ENCODE data around the gene GALNT6.

GRCh38 chr12:51371295-51371953, 19.8 kb downstream of the GALNT6 start:
- no peak for TF ChIP-seq CTCF (IDR thresholded peaks at IDR 0.05; ENCODE audit: poor library complexity)
- no peak for TF ChIP-seq EZH2phosphoT487 (IDR thresholded peaks at IDR 0.05; ENCODE audit: low read depth, severe bottlenecking, unreplicated experiment)

Measured in hepatocyte (in vitro differentiated cells).